ENCODE results near the gene MCRS1. TPM values are rescaled to one million over a fixed set of nuclear protein-coding genes. Genes with fewer than 3 reads are reported as not detected.
A peak's percentile ranks its signal among the peaks of the same experiment; 100 is the strongest.
"Not testable (repeated sequence)": the region's sequence is repeated elsewhere in the genome, so short reads cannot be mapped to it uniquely, and the experiment has no call there.

MCRS1 gene
- polyA plus RNA-seq, 3 donors: 50.3 to 88.8 (median 52.3) TPM

DNA sequence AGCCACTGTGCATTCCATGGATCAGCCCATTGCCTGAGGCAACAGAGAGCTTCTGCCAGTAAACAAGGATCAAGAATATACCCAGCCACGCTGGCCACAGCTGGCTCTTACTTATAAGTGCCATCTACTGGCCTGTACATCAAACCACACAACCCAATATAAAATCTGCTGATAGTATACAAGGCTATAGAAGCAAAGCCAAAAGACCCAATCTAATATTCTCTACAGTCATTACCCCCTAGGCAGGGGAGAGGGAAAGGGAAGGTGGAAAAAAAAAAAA lies 41.9 kb upstream of the MCRS1 start:
- H3K27me3 Mint-ChIP-seq (ENCODE audit: low read depth in 3 of 3): peaks cover 2 to 23% (median 12%) of the 10 kb centered on the region in 3 donors
- Histone ChIP-seq H3K4me2 (replicated peaks; ENCODE audit: extremely low read depth, low read length, poor library complexity, severe bottlenecking) (no peak overlapping the region), H3K27ac (ENCODE audit: low read depth in 1 of 2, low read length in 2 of 2) (no peak overlapping the region), H3K9me3 (replicated peaks in 1 of 2; ENCODE audit: control insufficient read depth in 1 of 2, insufficient read depth in 1 of 2, low read length in 2 of 2) (peaks cover 0 to 13% of the 10 kb centered on the region in 2 donors), H3K4me3 (replicated peaks in 1 of 3; ENCODE audit: low read depth in 2 of 3, low read length in 3 of 3) (no peak overlapping the region), H2AFZ (ENCODE audit: insufficient read depth, low read depth, low read length, poor library complexity, severe bottlenecking) (no peak overlapping the region), H3K9ac (ENCODE audit: insufficient read depth, low read length, poor library complexity, severe bottlenecking) (no peak overlapping the region), H3K36me3 (replicated peaks in 1 of 2; ENCODE audit: control insufficient read depth in 1 of 2, insufficient read depth in 2 of 2, low read length in 2 of 2) (no peaks in the 10 kb centered on the region), H3K27me3 (ENCODE audit: control insufficient read depth in 2 of 2, insufficient read depth in 2 of 2, low read length in 2 of 2) (no peaks in the 10 kb centered on the region), H4K20me1 (ENCODE audit: insufficient read depth, low read length) (no peaks in the 10 kb centered on the region), H3K4me1 (ENCODE audit: control insufficient read depth in 1 of 2, insufficient read depth in 2 of 2, low read length in 2 of 2) (no peaks in the 10 kb centered on the region), H3K79me2 (ENCODE audit: insufficient read depth, low read length) (no peaks in the 10 kb centered on the region)
- H3K4me1 Mint-ChIP-seq: peaks cover 7% of the 10 kb centered on the region
- H3K9me3 Mint-ChIP-seq: peaks cover 5 to 22% (median 18%) of the 10 kb centered on the region in 7 donors
- 100% methylated on average over 1 of the region's 1 CpG for WGBS (ENCODE audit: insufficient coverage)
- H3K4me3 Mint-ChIP-seq: no peak overlapping the region
- no peak for DNase-seq
- intact Hi-C loops (cut with micrococcal nuclease): loop anchor here in 1 of 2 donors (2.0 kb wide), 1 partner anchor 25 kb away; no protein-coding TSS in a partner anchor
- no peak for TF ChIP-seq CTCF (IDR thresholded peaks at IDR 0.05)
- H3K27ac Mint-ChIP-seq: no peak overlapping the region
- no peaks in the 10 kb centered on the region for H3K36me3 Mint-ChIP-seq

DNA sequence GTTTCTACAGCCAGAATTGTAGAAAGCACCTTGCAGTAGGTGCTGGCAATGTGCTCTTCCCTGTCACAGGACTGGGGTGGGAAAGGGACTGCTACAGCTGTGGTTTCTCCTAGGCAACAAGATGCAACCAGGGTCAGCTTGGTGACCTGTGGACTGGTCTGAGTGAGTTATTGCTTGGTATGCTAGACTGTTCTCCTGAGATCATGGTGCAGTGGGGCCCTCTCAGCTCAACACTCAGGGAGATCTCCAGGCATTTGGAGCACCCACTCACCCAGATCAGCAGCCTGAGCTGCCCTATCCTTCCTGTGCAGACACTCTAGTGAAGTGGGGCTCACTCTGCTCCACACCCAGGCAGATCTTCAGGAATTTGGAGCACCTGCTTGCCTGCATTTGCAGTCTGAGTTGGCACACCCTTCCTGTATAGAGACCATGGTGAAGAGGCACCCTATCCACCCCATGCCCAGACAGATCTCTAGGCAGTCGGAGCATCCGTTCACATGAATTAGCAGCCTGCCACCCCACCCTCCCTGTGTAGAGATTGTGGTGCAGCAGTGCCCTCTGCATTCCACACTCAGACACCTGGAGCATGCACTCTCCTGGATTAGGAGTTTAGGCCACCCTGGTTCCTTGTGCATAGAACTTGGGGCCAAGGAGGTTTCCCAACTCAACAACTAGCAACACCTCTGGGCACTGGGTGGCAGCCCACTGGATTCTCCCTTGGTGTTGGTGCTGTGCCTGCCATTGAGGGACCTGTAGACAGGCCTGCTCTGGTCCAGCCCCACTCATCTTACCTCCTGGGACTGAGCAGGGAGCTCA lies 41.3 kb upstream of the MCRS1 start:
- peaks cover 5 to 22% (median 18%) of the 10 kb centered on the region in 7 donors for H3K9me3 Mint-ChIP-seq
- no peak overlapping the region for H3K9ac ChIP-seq (ENCODE audit: insufficient read depth, low read length, poor library complexity, severe bottlenecking)
- peaks cover 7% of the 10 kb centered on the region for H3K4me1 Mint-ChIP-seq
- H3K27me3 Mint-ChIP-seq (ENCODE audit: low read depth in 3 of 3): peaks cover 0 to 24% (median 11%) of the 10 kb centered on the region in 3 donors
- no peaks in the 10 kb centered on the region for H3K36me3 Mint-ChIP-seq
- H3K27ac Mint-ChIP-seq: no peak overlapping the region
- no peaks in the 10 kb centered on the region for H4K20me1 ChIP-seq (ENCODE audit: insufficient read depth, low read length)
- DNase-seq: no peak
- H2AFZ ChIP-seq (ENCODE audit: insufficient read depth, low read depth, low read length, poor library complexity, severe bottlenecking): no peak overlapping the region
- no peak overlapping the region for H3K4me2 ChIP-seq (replicated peaks; ENCODE audit: extremely low read depth, low read length, poor library complexity, severe bottlenecking)
- H3K4me1 ChIP-seq (ENCODE audit: control insufficient read depth in 1 of 2, insufficient read depth in 2 of 2, low read length in 2 of 2): no peaks in the 10 kb centered on the region
- no peak overlapping the region for H3K4me3 ChIP-seq (replicated peaks in 1 of 3; ENCODE audit: low read depth in 2 of 3, low read length in 3 of 3)
- no peak for TF ChIP-seq CTCF (IDR thresholded peaks at IDR 0.05)
- H3K9me3 ChIP-seq (replicated peaks in 1 of 2; ENCODE audit: control insufficient read depth in 1 of 2, insufficient read depth in 1 of 2, low read length in 2 of 2): peaks cover 0 to 13% of the 10 kb centered on the region in 2 donors
- no peaks in the 10 kb centered on the region for H3K27me3 ChIP-seq (ENCODE audit: control insufficient read depth in 2 of 2, insufficient read depth in 2 of 2, low read length in 2 of 2)
- WGBS (ENCODE audit: insufficient coverage): no CpG with 5 or more reads among the region's 2 CpGs
- no peak overlapping the region for H3K27ac ChIP-seq (ENCODE audit: low read depth in 1 of 2, low read length in 2 of 2)
- H3K36me3 ChIP-seq (replicated peaks in 1 of 2; ENCODE audit: control insufficient read depth in 1 of 2, insufficient read depth in 2 of 2, low read length in 2 of 2): no peaks in the 10 kb centered on the region
- no peaks in the 10 kb centered on the region for H3K79me2 ChIP-seq (ENCODE audit: insufficient read depth, low read length)
- intact Hi-C loops (cut with micrococcal nuclease): no loop called here
- H3K4me3 Mint-ChIP-seq: no peak overlapping the region

DNA sequence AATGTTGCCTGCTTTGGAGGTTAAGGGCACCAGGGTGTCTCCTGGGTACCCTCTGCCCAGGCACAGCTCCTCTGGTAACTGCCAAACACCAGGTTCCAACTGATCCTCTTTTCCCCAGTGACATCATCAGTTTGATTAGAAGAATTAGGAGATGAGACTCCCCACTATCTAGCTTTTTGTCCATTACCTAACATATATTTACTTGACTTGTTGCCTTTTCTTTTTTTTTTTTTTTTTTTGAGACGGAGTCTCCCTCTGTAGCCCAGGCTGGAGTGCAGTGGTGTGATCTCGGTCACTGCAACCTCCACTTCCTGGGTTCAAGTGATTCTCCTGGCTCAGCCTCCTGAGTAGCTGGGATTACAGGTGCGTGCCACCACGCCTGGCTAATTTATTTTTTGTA lies 37.6 kb upstream of the MCRS1 start, which contains the start of gene FAM186B:
Gene FAM186B (minus strand): TSS at position 101 of the 400 bp plus-strand sequence. CDS start 162 bp downstream, outside the sequence.
- H3K4me2 ChIP-seq (replicated peaks; ENCODE audit: extremely low read depth, low read length, poor library complexity, severe bottlenecking): not testable (repeated sequence)
- 80% methylated on average over 1 of the region's 4 CpGs for WGBS (ENCODE audit: insufficient coverage)

More for the DNA sequence above, 37.6 kb upstream of the MCRS1 start, which contains the start of gene FAM186B:
- H3K4me1 Mint-ChIP-seq; H3K9ac ChIP-seq (ENCODE audit: insufficient read depth, low read length, poor library complexity, severe bottlenecking); H3K4me1 ChIP-seq (ENCODE audit: control insufficient read depth in 1 of 2, insufficient read depth in 2 of 2, low read length in 2 of 2); H3K36me3 Mint-ChIP-seq; intact Hi-C loops (cut with micrococcal nuclease); H4K20me1 ChIP-seq (ENCODE audit: insufficient read depth, low read length); H3K9me3 Mint-ChIP-seq; H3K27ac ChIP-seq (ENCODE audit: low read depth in 1 of 2, low read length in 2 of 2); H3K36me3 ChIP-seq (replicated peaks in 1 of 2; ENCODE audit: control insufficient read depth in 1 of 2, insufficient read depth in 2 of 2, low read length in 2 of 2); DNase-seq; H3K4me3 ChIP-seq (replicated peaks in 1 of 3; ENCODE audit: low read depth in 2 of 3, low read length in 3 of 3); H3K79me2 ChIP-seq (ENCODE audit: insufficient read depth, low read length); H2AFZ ChIP-seq (ENCODE audit: insufficient read depth, low read depth, low read length, poor library complexity, severe bottlenecking); H3K27me3 ChIP-seq (ENCODE audit: control insufficient read depth in 2 of 2, insufficient read depth in 2 of 2, low read length in 2 of 2); H3K9me3 ChIP-seq (replicated peaks in 1 of 2; ENCODE audit: control insufficient read depth in 1 of 2, insufficient read depth in 1 of 2, low read length in 2 of 2); H3K4me3 Mint-ChIP-seq: not testable (repeated sequence)
- Mint-ChIP-seq H3K27ac (peak within 1 kb of the TSS in 1 of 7 donors; percentile 60), H3K27me3 (ENCODE audit: low read depth in 3 of 3) (peaks cover 3 to 18% (median 9%) of the 10 kb centered on the region in 3 donors)
